Measurements from ENCODE around the gene LYPD6B.

LYPD6B gene

DNA sequence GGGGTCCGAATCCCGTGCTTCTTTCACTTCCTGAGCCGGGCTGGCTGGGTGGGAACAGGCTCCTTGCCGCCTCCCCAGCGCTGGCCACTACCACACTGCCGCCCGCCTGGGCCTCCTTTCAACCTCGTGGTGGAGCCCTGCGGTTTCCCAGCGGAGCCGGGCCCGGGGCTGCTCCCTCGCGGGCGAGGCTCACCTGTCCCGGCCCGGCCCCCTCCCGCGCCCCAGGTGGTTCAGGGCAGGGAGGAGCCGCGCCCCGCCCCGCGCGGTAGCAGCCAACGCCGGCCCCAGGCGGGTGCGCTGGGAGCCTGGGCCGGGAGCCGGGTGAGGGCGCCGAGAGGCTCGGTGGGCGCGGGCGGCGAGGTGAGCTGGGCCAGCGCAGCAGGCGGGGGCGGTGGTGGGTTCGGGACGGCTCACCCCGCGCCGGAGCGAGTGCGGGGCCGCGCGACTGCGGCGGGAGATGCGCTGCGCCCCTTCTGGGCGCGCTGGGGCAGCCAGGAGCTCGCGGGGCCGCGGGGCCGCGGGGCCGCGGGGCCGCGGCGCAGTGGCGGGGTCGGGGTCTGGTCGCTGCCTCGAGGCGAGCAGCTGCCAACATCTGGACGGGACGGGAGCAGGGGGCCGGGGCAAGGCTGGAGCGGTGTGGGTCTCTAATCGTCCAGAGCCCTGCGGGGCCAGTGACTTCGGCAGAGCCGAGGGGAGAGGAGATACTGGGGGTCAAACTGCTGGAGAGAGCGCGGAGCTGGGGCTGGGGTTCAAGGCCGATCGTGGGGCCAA is at the start of gene LYPD6B:
Gene LYPD6B, plus strand, starts transcription at position 258 of the 771 bp plus-strand sequence. CDS start 92,250 bp downstream, outside the sequence.
- Histone ChIP-seq H3K36me3 (ENCODE audit: low read depth) (no peaks in the 10 kb centered on the region), H3K27ac (ENCODE audit: poor library complexity, severe bottlenecking) (no peak within 1 kb of the TSS), H3K4me1 (ENCODE audit: insufficient read depth, poor library complexity, severe bottlenecking) (no peaks in the 10 kb centered on the region), H3K9me3 (ENCODE audit: severe bottlenecking) (no peaks in the 10 kb centered on the region), H3K4me3 (ENCODE audit: severe bottlenecking) (peak within 1 kb of the TSS; percentile 47), H3K27me3 (ENCODE audit: insufficient read depth, poor library complexity, severe bottlenecking) (no peaks in the 10 kb centered on the region)
- DNase-seq (ENCODE audit: low spot score) (no peak), ATAC-seq (ENCODE audit: low read depth) (peak; percentile 83)
- TF ChIP-seq, protein P1, sequence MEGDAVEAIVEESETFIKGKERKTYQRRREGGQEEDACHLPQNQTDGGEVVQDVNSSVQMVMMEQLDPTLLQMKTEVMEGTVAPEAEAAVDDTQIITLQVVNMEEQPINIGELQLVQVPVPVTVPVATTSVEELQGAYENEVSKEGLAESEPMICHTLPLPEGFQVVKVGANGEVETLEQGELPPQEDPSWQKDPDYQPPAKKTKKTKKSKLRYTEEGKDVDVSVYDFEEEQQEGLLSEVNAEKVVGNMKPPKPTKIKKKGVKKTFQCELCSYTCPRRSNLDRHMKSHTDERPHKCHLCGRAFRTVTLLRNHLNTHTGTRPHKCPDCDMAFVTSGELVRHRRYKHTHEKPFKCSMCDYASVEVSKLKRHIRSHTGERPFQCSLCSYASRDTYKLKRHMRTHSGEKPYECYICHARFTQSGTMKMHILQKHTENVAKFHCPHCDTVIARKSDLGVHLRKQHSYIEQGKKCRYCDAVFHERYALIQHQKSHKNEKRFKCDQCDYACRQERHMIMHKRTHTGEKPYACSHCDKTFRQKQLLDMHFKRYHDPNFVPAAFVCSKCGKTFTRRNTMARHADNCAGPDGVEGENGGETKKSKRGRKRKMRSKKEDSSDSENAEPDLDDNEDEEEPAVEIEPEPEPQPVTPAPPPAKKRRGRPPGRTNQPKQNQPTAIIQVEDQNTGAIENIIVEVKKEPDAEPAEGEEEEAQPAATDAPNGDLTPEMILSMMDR (IDR thresholded peaks at IDR 0.05; ENCODE audit: poor library complexity, severe bottlenecking): peak; percentile 31

DNA sequence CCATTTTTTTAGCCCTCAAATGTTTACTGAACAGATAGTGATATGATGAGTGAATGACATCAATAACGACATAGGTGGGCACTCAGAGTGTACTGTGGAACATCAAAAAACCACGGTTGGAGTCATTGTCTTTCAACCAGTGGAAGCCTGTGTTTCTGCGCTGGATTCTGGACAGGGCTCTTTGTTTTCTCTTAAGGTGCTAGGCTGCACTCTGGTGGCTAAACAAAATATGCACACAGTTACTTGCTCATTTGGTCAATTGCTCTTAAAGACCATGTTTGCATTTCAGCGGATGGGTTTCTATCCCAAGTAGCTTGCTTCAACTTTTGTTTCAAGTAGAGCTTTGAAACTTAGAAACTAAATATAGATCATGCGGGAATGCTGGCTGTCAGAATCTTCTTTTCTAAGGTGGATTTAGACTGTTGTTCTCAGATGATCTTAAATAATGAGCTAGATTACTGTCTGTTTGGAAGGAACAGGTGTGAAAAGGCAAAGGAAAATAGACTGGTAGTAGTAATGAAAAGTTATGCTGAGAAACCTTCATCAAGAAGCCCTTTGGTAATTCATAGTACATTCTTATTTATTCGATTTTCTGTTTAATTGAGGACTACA is 48.5 kb upstream of the LYPD6B start:
- Histone ChIP-seq H3K36me3 (ENCODE audit: low read depth) (no peaks in the 10 kb centered on the region), H3K4me1 (ENCODE audit: insufficient read depth, poor library complexity, severe bottlenecking) (no peaks in the 10 kb centered on the region), H3K9me3 (ENCODE audit: severe bottlenecking) (no peaks in the 10 kb centered on the region), H3K4me3 (ENCODE audit: severe bottlenecking) (no peak overlapping the region), H3K27ac (ENCODE audit: poor library complexity, severe bottlenecking) (no peak overlapping the region), H3K27me3 (ENCODE audit: insufficient read depth, poor library complexity, severe bottlenecking) (no peaks in the 10 kb centered on the region)
- TF ChIP-seq, protein P1 (IDR thresholded peaks at IDR 0.05; ENCODE audit: poor library complexity, severe bottlenecking): peak; percentile 83
- DNase-seq (ENCODE audit: low spot score): no peak
- ATAC-seq (ENCODE audit: low read depth): peak; percentile 91

DNA sequence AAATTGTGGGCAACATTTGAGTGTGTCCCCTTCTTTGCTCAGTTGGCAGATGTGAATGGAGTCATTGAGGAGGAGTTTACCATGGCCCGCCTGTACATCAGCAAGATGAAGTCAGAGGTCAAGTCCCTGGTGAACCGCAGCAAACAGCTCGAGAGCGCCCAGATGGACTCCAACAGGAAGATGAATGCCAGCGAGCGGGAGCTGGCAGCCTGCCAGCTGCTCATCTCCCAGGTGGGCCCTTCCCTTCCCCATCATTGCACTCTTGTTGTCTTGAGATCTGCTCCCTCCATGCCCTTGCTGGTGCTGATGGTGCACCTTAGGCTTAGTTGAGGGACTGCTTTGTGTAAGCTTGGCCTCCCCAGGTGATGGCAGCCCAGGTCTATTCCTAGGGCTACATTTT is 47.5 kb upstream of the LYPD6B start:
- Histone ChIP-seq H3K4me3 (ENCODE audit: severe bottlenecking) (no peak overlapping the region), H3K9me3 (ENCODE audit: severe bottlenecking) (no peaks in the 10 kb centered on the region), H3K36me3 (ENCODE audit: low read depth) (no peaks in the 10 kb centered on the region), H3K27ac (ENCODE audit: poor library complexity, severe bottlenecking) (no peak overlapping the region), H3K4me1 (ENCODE audit: insufficient read depth, poor library complexity, severe bottlenecking) (no peaks in the 10 kb centered on the region), H3K27me3 (ENCODE audit: insufficient read depth, poor library complexity, severe bottlenecking) (no peaks in the 10 kb centered on the region)
- no peak for ATAC-seq (ENCODE audit: low read depth)
- DNase-seq (ENCODE audit: low spot score): no peak
- TF ChIP-seq, protein P1 (IDR thresholded peaks at IDR 0.05; ENCODE audit: poor library complexity, severe bottlenecking): no peak

DNA sequence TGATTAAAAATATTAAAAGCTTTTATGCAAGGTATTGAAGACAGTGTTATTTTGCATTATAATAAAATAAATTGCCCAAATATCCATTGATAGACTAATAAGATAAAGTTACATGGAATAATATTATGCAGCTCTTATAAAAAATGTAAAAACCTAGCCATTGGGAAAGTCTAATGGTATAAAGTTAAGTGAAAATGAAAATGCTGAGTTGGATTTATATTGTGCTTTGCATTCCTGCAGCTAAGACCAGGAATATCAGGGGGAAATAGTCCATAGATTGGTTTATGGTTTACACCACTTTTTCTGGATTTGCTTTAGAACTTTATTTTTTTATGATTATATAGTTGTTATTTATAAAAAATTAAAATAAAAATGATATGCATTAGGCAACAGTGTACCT is 46.1 kb upstream of the LYPD6B start:
- H3K4me1 ChIP-seq (ENCODE audit: insufficient read depth, poor library complexity, severe bottlenecking): no peaks in the 10 kb centered on the region
- no peaks in the 10 kb centered on the region for H3K9me3 ChIP-seq (ENCODE audit: severe bottlenecking)
- no peak overlapping the region for H3K4me3 ChIP-seq (ENCODE audit: severe bottlenecking)
- no peak for DNase-seq (ENCODE audit: low spot score)
- H3K27me3 ChIP-seq (ENCODE audit: insufficient read depth, poor library complexity, severe bottlenecking): no peaks in the 10 kb centered on the region
- TF ChIP-seq, protein P1 (IDR thresholded peaks at IDR 0.05; ENCODE audit: poor library complexity, severe bottlenecking): no peak
- no peak for ATAC-seq (ENCODE audit: low read depth)
- H3K36me3 ChIP-seq (ENCODE audit: low read depth): no peaks in the 10 kb centered on the region
- H3K27ac ChIP-seq (ENCODE audit: poor library complexity, severe bottlenecking): no peak overlapping the region

GRCh38 chr2:148993351-148993750 is 45.1 kb upstream of the LYPD6B start:
- no peaks in the 10 kb centered on the region for H3K27me3 ChIP-seq (ENCODE audit: insufficient read depth, poor library complexity, severe bottlenecking)
- DNase-seq (ENCODE audit: low spot score) (no peak), ATAC-seq (ENCODE audit: low read depth) (no peak)
- no peak overlapping the region for H3K27ac ChIP-seq (ENCODE audit: poor library complexity, severe bottlenecking)
- H3K9me3 ChIP-seq (ENCODE audit: severe bottlenecking): no peaks in the 10 kb centered on the region
- TF ChIP-seq, protein P1 (IDR thresholded peaks at IDR 0.05; ENCODE audit: poor library complexity, severe bottlenecking): no peak
- no peaks in the 10 kb centered on the region for H3K36me3 ChIP-seq (ENCODE audit: low read depth)
- no peak overlapping the region for H3K4me3 ChIP-seq (ENCODE audit: severe bottlenecking)
- no peaks in the 10 kb centered on the region for H3K4me1 ChIP-seq (ENCODE audit: insufficient read depth, poor library complexity, severe bottlenecking)
